ENCODE data around the gene DCAF4L1.

Gene DCAF4L1

DNA sequence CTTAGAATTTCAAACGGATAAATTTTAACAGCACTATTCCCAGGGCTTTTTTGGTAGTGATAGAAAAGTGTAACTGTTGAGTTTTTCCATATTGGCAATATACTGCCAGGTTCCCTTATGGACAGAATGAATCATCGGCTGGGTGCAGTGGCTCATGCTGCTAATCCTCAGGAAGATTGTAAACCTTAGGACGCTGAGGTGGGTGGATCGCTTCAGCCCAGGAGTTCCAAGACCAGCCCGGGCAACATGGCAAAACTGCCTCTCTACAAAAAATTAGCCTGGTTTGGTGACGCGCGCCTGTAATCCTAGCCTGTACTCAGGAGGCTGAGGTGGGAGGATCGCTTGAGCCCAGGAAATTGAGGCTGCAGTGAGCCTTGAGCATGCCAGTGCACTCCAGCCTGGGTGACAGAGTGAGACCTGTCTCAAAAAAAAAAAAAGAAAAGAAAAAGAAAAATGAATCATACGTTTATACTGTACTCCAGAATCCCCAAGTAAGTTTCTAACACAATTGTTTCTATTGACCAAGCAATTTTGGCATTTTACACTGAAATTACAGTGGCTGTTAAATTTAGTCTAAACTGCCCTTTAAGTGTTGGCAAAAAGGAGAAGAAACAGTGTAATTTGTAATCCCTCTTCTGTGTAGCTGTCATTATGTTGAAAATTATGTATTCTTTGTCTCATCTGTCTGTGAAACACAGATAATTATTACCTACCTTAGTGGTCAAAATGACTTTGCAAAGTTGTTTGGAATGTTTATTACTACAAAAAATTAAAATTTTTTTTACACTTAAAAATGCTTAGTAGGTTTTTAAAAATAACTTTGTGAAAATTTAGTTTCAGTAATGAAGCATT is 10.6 kb downstream of the DCAF4L1 start:
- no peak for DNase-seq

DNA sequence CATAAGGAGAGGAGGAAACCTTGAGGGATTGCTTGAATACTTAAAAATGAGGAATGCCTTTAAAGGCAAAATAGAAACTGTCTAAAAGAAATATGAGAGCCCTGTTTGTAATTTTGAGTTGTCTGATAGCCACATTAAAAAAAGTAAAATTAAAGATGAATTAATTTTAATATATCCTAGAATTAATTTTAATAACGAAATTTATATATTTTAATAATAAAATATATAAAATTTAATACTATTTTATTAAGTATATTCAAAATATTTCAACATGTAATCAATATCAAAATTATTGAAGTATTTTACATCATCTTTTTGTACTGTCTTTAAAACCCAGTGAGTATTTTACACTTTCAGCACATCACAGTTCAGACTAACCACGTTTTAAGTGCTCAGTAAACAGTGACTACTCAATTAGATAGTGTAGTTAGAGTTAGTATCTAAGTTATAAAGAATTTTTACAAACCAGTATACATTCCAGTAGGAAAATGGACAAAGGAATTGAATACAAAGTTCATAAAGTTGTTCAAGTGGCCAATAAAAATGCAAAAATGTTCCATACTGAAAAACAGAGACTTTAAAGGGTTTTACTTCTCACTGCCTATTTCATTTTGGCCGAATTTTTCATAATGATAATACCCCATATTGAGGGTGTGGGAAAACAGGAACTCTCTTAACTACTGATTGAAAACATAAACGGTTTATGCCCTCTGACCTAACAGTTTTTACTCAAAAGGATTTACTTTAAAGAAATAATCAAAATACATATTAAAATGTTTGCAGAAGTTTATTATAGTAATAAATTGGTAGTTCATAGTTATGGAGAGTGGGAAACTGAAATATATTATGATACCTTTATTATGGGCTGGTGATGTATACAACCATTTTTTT is 11.7 kb downstream of the DCAF4L1 start:
- DNase-seq: no peak

DNA sequence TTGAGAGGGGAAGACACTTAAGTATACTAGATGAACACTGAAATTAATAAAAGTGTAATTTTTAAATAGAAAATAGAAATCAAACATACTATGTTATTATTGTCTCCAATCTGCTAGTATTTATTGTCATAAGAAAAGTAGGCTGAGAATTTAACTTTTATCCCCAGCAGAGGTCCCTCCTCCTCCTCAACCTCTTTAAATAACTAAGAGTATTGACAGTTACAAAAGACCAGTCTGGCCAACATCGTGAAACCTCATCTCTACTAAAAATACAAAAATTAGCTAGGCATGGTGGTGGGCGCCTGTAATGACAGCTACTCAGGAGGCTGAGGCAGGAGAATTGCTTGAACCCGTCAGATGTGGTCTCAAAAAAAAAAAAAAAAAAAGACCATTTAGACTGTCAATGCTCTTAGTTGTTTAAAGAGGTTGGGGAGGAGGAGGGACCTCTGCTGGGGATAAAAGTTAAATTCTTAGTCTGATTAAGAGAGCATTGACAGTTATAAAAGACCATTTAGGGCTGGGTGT is 13.0 kb downstream of the DCAF4L1 start:
- no peak for DNase-seq

DNA sequence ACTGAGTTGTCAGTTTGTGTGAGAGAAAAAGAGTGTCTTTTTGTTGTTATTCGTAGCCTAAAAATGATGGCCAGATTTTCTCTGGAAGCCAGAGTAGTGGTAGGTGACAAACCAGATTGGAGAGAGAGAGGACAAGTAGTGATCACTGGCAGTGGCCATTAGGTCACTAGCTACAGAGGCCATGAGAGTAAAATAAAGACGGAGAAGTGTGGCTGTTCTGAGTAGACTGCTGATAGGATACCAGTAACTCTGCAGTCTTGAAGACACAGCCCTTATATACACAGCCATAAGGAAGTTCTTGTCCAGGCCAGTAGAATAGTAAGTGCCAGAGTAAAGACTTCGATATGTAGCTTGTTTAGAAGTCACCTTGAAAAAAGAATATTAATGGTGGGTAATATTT is 16.5 kb downstream of the DCAF4L1 start:
- DNase-seq: no peak

DNA sequence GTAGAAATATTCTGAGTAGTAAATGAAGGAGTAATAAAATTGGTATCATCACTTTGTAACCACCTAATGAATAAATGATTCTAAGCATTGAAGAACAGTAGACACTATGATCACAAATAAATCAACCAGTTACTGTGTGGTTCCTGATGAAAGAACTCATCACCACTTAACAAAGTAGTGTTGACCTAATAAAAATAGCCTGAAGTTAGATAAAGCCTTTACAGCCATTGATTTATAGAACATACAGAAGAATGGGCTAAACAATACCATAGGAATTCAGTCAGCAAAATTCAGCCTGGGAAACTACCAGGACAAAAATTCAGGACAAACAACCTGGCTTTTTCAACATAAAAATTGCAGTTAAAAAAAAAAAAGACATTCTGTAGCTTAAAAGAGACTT is 17.8 kb downstream of the DCAF4L1 start:
- DNase-seq: no peak

DNA sequence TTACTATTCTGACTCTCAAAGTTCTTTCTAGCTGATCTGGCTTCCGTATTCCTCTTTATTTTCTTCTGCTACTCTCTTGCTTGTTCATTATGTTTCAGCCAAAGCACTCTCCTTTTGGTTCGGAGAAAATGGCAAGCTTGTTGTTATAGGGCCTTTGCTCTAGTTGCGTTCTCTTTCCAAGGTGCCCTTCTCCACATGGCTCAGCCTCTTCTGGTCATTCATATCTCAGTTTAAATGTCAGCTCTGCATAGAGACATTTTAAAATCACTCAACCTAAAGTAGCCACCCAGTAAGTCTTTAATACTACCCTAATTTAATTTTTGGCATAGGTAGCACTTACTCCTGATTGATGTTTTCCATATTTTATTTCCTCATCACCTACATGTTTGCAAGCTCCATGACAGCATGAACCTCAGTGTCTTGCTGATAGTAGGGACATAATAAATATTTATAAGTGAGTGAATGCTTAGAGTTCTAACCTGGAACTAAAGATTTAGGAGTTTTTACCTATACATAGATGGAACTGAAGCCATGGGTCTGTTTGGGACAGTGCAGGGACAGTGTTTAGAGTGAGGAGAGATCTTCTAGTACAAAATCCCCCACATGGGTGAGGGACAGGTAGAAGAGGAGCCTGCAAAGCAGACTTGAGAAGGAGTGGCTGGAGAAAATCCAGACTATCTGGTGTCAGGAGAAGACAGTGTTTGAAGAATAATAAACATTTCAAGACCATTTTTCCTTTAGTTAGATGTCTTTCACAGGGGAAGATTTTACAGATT is 26.6 kb downstream of the DCAF4L1 start:
- no peak for DNase-seq

DNA sequence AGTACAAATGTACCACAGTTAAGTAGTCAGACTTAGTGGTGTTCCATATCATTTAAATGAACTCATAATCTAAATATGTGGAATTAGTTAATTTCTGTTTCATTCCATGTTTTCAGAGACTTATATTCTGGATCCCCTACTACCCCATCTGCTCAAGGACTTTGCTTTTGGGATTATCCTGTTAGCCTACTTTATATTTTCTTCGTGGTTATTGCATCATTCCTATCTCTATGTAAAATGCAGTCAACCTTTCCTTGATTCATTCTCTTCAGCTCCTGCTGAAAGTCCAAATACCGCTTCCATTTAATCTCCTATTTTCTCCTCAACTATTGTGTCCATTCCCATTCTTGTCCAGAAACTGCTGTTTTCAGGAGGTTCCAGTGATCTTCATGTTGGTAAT is 33.9 kb downstream of the DCAF4L1 start:
- DNase-seq: no peak

DNA sequence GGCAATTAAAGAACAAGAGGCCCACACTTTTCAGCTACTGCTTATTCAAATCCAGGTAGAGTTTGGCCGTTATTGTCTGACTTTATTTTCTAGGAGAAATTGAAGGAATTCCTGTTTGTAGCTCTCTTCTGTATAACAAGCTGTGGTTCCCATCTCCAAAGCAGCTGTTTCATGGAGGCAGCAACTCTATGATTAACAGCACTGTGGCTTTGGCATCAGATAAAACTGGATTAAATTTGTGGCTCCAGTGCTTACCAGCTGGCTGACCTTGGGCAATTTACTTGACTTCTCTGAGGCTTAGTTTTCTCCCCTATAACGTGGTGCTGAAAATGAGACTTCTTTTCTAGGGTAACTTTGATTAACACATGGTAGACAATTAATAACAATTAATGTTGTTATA is 36.9 kb downstream of the DCAF4L1 start:
- DNase-seq: no peak

Measured in CD4-positive, alpha-beta T cell treated with Interleukin-12 subunit alpha and Interleukin-12 subunit beta, for 1 hour (primary cell).